HG02623 (cell line): ENCODE measurements around the gene PRKCA.

Experiments used
- ATAC-seq: cut with Tn5 transposase; IDR thresholded peaks from one replicate; pipeline ENCODE4 v1.9.1; 2021; ENCODE audit warnings: moderate library complexity; ENCODE audit not compliant: unreplicated experiment

The PRKCA gene

GRCh38 chr17:66817750-66818149, 515.3 kb downstream of the PRKCA start:
- ATAC-seq = no peak

- no peak for ATAC-seq
These were observed 517.1 kb downstream of the PRKCA start for GRCh38 chr17:66819466-66819865.

GRCh38 chr17:66822009-66822408, 519.6 kb downstream of the PRKCA start:
- no peak for ATAC-seq

- ATAC-seq = no peak
These were observed 524.4 kb downstream of the PRKCA start for GRCh38 chr17:66826856-66827255.

GRCh38 chr17:66829386-66829864, 527.0 kb downstream of the PRKCA start:
- no peak for ATAC-seq

GRCh38 chr17:66829883-66830282, 527.5 kb downstream of the PRKCA start:
- ATAC-seq = no peak

GRCh38 chr17:66830451-66830850, 528.0 kb downstream of the PRKCA start:
- no peak for ATAC-seq

GRCh38 chr17:66831383-66832210, 529.2 kb downstream of the PRKCA start:
- ATAC-seq = no peak

- ATAC-seq = no peak
These were observed 530.8 kb downstream of the PRKCA start for GRCh38 chr17:66833201-66833600.

- ATAC-seq = no peak
These were observed 532.1 kb downstream of the PRKCA start for GRCh38 chr17:66834426-66834918.

- ATAC-seq = no peak
These were observed 532.6 kb downstream of the PRKCA start, which contains the start of gene CACNG5 for GRCh38 chr17:66834919-66835454. Gene CACNG5, plus strand, starts transcription at chr17:66835117. Its CDS starts 42,216 bp downstream, at chr17:66877333.

- no peak for ATAC-seq
These were observed 533.1 kb downstream of the PRKCA start for GRCh38 chr17:66835476-66835875.

GRCh38 chr17:66836063-66837005, 533.9 kb downstream of the PRKCA start:
- no peak for ATAC-seq

GRCh38 chr17:66837226-66837625, 534.8 kb downstream of the PRKCA start:
- no peak for ATAC-seq

- no peak for ATAC-seq
These were observed 535.7 kb downstream of the PRKCA start for GRCh38 chr17:66837885-66838665.

GRCh38 chr17:66839616-66840015, 537.2 kb downstream of the PRKCA start:
- no peak for ATAC-seq

GRCh38 chr17:66840061-66840460, 537.6 kb downstream of the PRKCA start:
- no peak for ATAC-seq

GRCh38 chr17:66841328-66841727, 538.9 kb downstream of the PRKCA start:
- no peak for ATAC-seq

GRCh38 chr17:66841744-66842143, 539.3 kb downstream of the PRKCA start:
- no peak for ATAC-seq

- ATAC-seq = no peak
These were observed 540.1 kb downstream of the PRKCA start for GRCh38 chr17:66842505-66842904.
